Gastroesophageal sphincter (tissue), 4 donors: ENCODE measurements around the gene EARS2. TPM values are rescaled to one million over a fixed set of nuclear protein-coding genes. Genes with fewer than 3 reads are reported as not detected.

Source experiments
- ATAC-seq: fragments of 150-250 bp; one replicate; pipeline ENCODE4 v1.9.1; 2016; ENCODE audit warnings: mild to moderate bottlenecking, moderate library complexity
- H3K27ac ChIP-seq, 4 donors: fragments of 200-600 bp; sonication (generic) in 3 of 4; 1 replicate in 3 of 4; 2 replicates in 1 of 4; pipeline ENCODE4 v1.5.1; 2016 to 2019
- H3K27me3 ChIP-seq: fragments of 200-600 bp; sonication (generic); one replicate; pipeline ENCODE4 v1.5.1; 2019
- H3K36me3 ChIP-seq, 2 donors: fragments of 200-600 bp; sonication (generic); one replicate each; pipeline ENCODE4 v1.5.1; 2019; ENCODE audit warnings: control low read depth in 1 of 2
- H3K4me1 ChIP-seq, 3 donors: fragments of 200-600 bp; sonication (generic); 1 replicate in 2 of 3; 2 replicates in 1 of 3; pipeline ENCODE4 v1.5.1; 2016 to 2019; ENCODE audit warnings: control low read depth in 2 of 3
- H3K4me3 ChIP-seq, 2 donors: fragments of 200-600 bp; sonication (generic); one replicate each; pipeline ENCODE4 v1.5.1; 2019; ENCODE audit warnings: mild to moderate bottlenecking in 1 of 2, moderate library complexity in 1 of 2
- H3K9me3 ChIP-seq, 3 donors: fragments of 200-600 bp; sonication (generic); one replicate each; pipeline ENCODE4 v1.5.1; 2017 to 2019; ENCODE audit warnings: control low read depth in 2 of 3
- CTCF ChIP-seq, 4 experiments: fragments of 200-600 bp in 2 of 4; fragments of 450-650 bp in 2 of 4; sonication (generic) in 1 of 4; IDR thresholded peaks; one replicate each; pipeline ENCODE4 v1.5.1; 2017 to 2019; ENCODE audit warnings: antibody characterized with exemption in 4 of 4, mild to moderate bottlenecking in 2 of 4, moderate library complexity in 2 of 4
- EP300 ChIP-seq: sonication (generic); formaldehyde crosslinking; IDR thresholded peaks from one replicate; pipeline ENCODE4 v1.6.1; 2017; ENCODE audit warnings: antibody characterized with exemption, mild to moderate bottlenecking
- POLR2A ChIP-seq, 2 donors: fragments of 450-650 bp; IDR thresholded peaks; one replicate each; pipeline ENCODE4 v1.6.1; 2017; ENCODE audit warnings: antibody characterized with exemption in 2 of 2, mild to moderate bottlenecking in 2 of 2, moderate library complexity in 1 of 2
- POLR2AphosphoS5 ChIP-seq: sonication (generic); formaldehyde crosslinking; IDR thresholded peaks from one replicate; pipeline ENCODE4 v1.6.1; 2017; ENCODE audit warnings: antibody characterized with exemption
- WGBS, 2 donors: methylation state at CpG; one replicate each; pipeline ENCODE4 v1.1.5; 2018; ENCODE audit warnings: low coverage in 1 of 2; 5-methylcytosine and 5-hydroxymethylcytosine counted together
- total RNA-seq, 4 donors: library from RNA; depleted of rRNA; stranded (reverse); fragments of >200 nt; gene quantifications; one replicate each; pipeline ENCODE4 v1.1.0, GENCODE V29; 2016

EARS2 gene
- total RNA-seq, 4 donors from 2014 or later: 9.5 to 28.5 (median 18.8) TPM

- TF ChIP-seq CTCF (IDR thresholded peaks at IDR 0.05): no peak
- peaks cover 0 to 84% (median 16%) of the 10 kb centered on the region in 3 donors for H3K4me1 ChIP-seq
- peaks cover 0 to 27% of the 10 kb centered on the region in 2 donors for H3K36me3 ChIP-seq
Measured at GRCh38 chr16:23500862-23501225, 56.3 kb downstream of the EARS2 start.

GRCh38 chr16:23500212-23500861 is 56.8 kb downstream of the EARS2 start:
- WGBS, 2 donors: 86 to 98% methylated on average over 6 of the region's 20 CpGs
- TF ChIP-seq POLR2AphosphoS5 (no peak), POLR2A (IDR thresholded peaks at IDR 0.05) (no peak), EP300 (no peak)
- Histone ChIP-seq H3K27ac (no peak overlapping the region), H3K4me3 (no peak overlapping the region), H3K9me3 (no peaks in the 10 kb centered on the region), H3K4me1 (peaks cover 0 to 79% (median 16%) of the 10 kb centered on the region in 3 donors), H3K36me3 (peaks cover 0 to 32% of the 10 kb centered on the region in 2 donors), H3K27me3 (no peaks in the 10 kb centered on the region)
- no peak for ATAC-seq

More at GRCh38 chr16:23500862-23501225, 56.3 kb downstream of the EARS2 start:
- no peak for ATAC-seq
- 71 to 87% methylated on average over 3 to 4 of the region's 4 CpGs for WGBS, 2 donors
- Histone ChIP-seq H3K9me3 (no peaks in the 10 kb centered on the region), H3K27ac (no peak overlapping the region), H3K4me3 (no peak overlapping the region), H3K27me3 (no peaks in the 10 kb centered on the region)

GRCh38 chr16:23499801-23500200 is 57.3 kb downstream of the EARS2 start:
- H3K36me3 ChIP-seq: peaks cover 0 to 38% of the 10 kb centered on the region in 2 donors
- no peak overlapping the region for H3K4me3 ChIP-seq
- no peak for ATAC-seq
- no peak overlapping the region for H3K27ac ChIP-seq
- H3K27me3 ChIP-seq: no peaks in the 10 kb centered on the region
- WGBS, 2 donors: 90% methylated on average over 2 of the region's 7 CpGs; no CpG with 5 or more reads in 1 of the 2 donors
- peaks cover 0 to 73% (median 10%) of the 10 kb centered on the region in 3 donors for H3K4me1 ChIP-seq
- no peak for TF ChIP-seq POLR2A (IDR thresholded peaks at IDR 0.05)
- TF ChIP-seq POLR2AphosphoS5: no peak
- TF ChIP-seq EP300: no peak
- no peak for TF ChIP-seq CTCF (IDR thresholded peaks at IDR 0.05)
- H3K9me3 ChIP-seq: no peaks in the 10 kb centered on the region

GRCh38 chr16:23498863-23499262 is 58.3 kb downstream of the EARS2 start:
- no peaks in the 10 kb centered on the region for H3K27me3 ChIP-seq
- H3K36me3 ChIP-seq: peaks cover 0 to 47% of the 10 kb centered on the region in 2 donors
- WGBS, 2 donors: 86 to 91% methylated on average over 10 to 11 of the region's 11 CpGs
- no peaks in the 10 kb centered on the region for H3K9me3 ChIP-seq
- H3K27ac ChIP-seq: no peak overlapping the region
- ATAC-seq: no peak
- H3K4me1 ChIP-seq: peaks cover 0 to 64% (median 3%) of the 10 kb centered on the region in 3 donors
- TF ChIP-seq CTCF (IDR thresholded peaks at IDR 0.05) (no peak), POLR2A (IDR thresholded peaks at IDR 0.05) (no peak), POLR2AphosphoS5 (no peak), EP300 (no peak)
- H3K4me3 ChIP-seq: no peak overlapping the region

GRCh38 chr16:23497543-23497868 is 59.6 kb downstream of the EARS2 start:
- no peak for ATAC-seq
- Histone ChIP-seq H3K36me3 (peaks cover 0 to 61% of the 10 kb centered on the region in 2 donors), H3K27me3 (no peaks in the 10 kb centered on the region), H3K4me3 (no peak overlapping the region), H3K9me3 (no peaks in the 10 kb centered on the region), H3K27ac (peak overlapping the region in 3 of 4 donors; percentile 41 to 52 (median 49)), H3K4me1 (peaks cover 0 to 54% (median 3%) of the 10 kb centered on the region in 3 donors)
- 74 to 84% methylated on average over 4 to 5 of the region's 6 CpGs for WGBS, 2 donors
- no peak for TF ChIP-seq EP300
- TF ChIP-seq CTCF (IDR thresholded peaks at IDR 0.05): no peak
- TF ChIP-seq POLR2A (IDR thresholded peaks at IDR 0.05): no peak
- no peak for TF ChIP-seq POLR2AphosphoS5
